Measurements from ENCODE around the gene MAP2K6. TPM values are rescaled to one million over a fixed set of nuclear protein-coding genes. Genes with fewer than 3 reads are reported as not detected.

The MAP2K6 gene
- 0.15 and 6.4 TPM in 2 replicates for total RNA-seq (ENCODE audit: low replicate concordance)

GRCh38 chr17:69414408-69415274 is at the start of gene MAP2K6:
Gene MAP2K6, plus strand, starts transcription at chr17:69414697. Its CDS starts 288 bp downstream, at chr17:69414985.

Other genes with a start within 250 kb of the MAP2K6 start
- gene ABCA10, start 185.9 kb upstream of the MAP2K6 start, total RNA-seq (ENCODE audit: low replicate concordance) = 0.53 and 7.1 TPM in 2 replicates
- 4.6 and 9.2 TPM in 2 replicates for gene ABCA5, start 87.6 kb upstream of the MAP2K6 start, total RNA-seq (ENCODE audit: low replicate concordance)

All from smooth muscle cell of the coronary artery (primary cell).